SK-N-SH (cell line): ENCODE results near the gene GPR17.

Source experiments
- CTCF ChIP-seq: fragments of 200-600 bp; sonication (generic); IDR thresholded peaks from 2 replicates; pipeline ENCODE4 v1.6.1; 2017; ENCODE audit warnings: antibody characterized with exemption, mild to moderate bottlenecking, moderate library complexity
- EZH2phosphoT487 ChIP-seq: fragments of 200-600 bp; sonication (generic); IDR thresholded peaks from 2 replicates; pipeline ENCODE4 v1.6.1; 2017; ENCODE audit warnings: low read depth, mixed run types, mild to moderate bottlenecking, antibody characterized with exemption, moderate library complexity, borderline replicate concordance
- GABPA ChIP-seq: IDR thresholded peaks from 2 replicates; pipeline ENCODE4 v1.4.0; 2012; ENCODE audit warnings: low read depth, mild to moderate bottlenecking
- MXI1 ChIP-seq: IDR thresholded peaks from 2 replicates; pipeline ENCODE4 v1.6.1; 2012; ENCODE audit warnings: mild to moderate bottlenecking, low read depth, low read length, improper control_type of control experiment
- RAD21 ChIP-seq: IDR thresholded peaks from 2 replicates; pipeline ENCODE4 v1.6.1; 2012; ENCODE audit warnings: mild to moderate bottlenecking, low read length
- RCOR1 ChIP-seq: fragments of 150-350 bp; IDR thresholded peaks from 2 replicates; pipeline ENCODE4 v1.6.1; 2017; ENCODE audit warnings: antibody characterized with exemption, low read length
- TF ChIP-seq, protein P1 (sequence below): IDR thresholded peaks from 2 replicates; pipeline ENCODE4 v1.6.1; 2012; ENCODE audit warnings: mild to moderate bottlenecking, low read depth, low read length, moderate library complexity
- TF ChIP-seq, protein P2 (sequence below): fragments of 150-350 bp; IDR thresholded peaks from 2 replicates; pipeline ENCODE4 v1.6.1; 2017; ENCODE audit warnings: antibody characterized with exemption, low read length, low read depth, borderline replicate concordance

GRCh38 chr2:127630864-127631540 lies 15.0 kb upstream of the GPR17 start:
- TF ChIP-seq CTCF (no peak), RAD21 (no peak), EZH2phosphoT487 (no peak), GABPA (no peak), MXI1 (no peak), RCOR1 (no peak)
- TF ChIP-seq, protein P1, sequence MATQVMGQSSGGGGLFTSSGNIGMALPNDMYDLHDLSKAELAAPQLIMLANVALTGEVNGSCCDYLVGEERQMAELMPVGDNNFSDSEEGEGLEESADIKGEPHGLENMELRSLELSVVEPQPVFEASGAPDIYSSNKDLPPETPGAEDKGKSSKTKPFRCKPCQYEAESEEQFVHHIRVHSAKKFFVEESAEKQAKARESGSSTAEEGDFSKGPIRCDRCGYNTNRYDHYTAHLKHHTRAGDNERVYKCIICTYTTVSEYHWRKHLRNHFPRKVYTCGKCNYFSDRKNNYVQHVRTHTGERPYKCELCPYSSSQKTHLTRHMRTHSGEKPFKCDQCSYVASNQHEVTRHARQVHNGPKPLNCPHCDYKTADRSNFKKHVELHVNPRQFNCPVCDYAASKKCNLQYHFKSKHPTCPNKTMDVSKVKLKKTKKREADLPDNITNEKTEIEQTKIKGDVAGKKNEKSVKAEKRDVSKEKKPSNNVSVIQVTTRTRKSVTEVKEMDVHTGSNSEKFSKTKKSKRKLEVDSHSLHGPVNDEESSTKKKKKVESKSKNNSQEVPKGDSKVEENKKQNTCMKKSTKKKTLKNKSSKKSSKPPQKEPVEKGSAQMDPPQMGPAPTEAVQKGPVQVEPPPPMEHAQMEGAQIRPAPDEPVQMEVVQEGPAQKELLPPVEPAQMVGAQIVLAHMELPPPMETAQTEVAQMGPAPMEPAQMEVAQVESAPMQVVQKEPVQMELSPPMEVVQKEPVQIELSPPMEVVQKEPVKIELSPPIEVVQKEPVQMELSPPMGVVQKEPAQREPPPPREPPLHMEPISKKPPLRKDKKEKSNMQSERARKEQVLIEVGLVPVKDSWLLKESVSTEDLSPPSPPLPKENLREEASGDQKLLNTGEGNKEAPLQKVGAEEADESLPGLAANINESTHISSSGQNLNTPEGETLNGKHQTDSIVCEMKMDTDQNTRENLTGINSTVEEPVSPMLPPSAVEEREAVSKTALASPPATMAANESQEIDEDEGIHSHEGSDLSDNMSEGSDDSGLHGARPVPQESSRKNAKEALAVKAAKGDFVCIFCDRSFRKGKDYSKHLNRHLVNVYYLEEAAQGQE, result no peak
- TF ChIP-seq, protein P2, sequence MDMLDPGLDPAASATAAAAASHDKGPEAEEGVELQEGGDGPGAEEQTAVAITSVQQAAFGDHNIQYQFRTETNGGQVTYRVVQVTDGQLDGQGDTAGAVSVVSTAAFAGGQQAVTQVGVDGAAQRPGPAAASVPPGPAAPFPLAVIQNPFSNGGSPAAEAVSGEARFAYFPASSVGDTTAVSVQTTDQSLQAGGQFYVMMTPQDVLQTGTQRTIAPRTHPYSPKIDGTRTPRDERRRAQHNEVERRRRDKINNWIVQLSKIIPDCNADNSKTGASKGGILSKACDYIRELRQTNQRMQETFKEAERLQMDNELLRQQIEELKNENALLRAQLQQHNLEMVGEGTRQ, result no peak
